ENCODE results near the gene HTR1A. TPM values are rescaled to one million over a fixed set of nuclear protein-coding genes. Genes with fewer than 3 reads are reported as not detected.

Gene HTR1A
- total RNA-seq, 1 donor from 2014 or later, result not detected

DNA sequence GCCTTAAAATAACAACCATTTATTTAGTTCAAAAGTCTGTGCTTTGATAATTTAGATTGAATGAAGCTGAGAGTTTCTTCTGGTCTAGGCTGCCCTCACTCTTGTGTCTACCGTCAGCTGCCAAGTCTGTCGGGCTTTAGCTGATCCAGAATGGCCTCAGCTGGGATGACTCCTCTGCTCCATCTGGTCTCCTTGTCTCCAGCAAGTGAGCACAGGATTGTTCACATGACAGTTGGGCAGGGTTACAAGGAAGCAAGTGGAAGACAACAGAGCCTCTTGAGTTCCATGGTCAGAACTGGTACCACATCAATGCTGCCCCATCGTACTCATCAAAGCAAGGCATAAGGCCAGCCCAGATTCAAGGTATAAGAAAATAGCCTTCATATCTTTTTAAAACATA, 9.0 kb downstream of the HTR1A start:
- intact Hi-C loops (cut with micrococcal nuclease), result no loop called here
- Mint-ChIP-seq H3K27ac (no peak overlapping the region), H3K27me3 (ENCODE audit: insufficient read depth) (no peaks in the 10 kb centered on the region), H3K4me1 (ENCODE audit: low read depth) (no peaks in the 10 kb centered on the region), H3K9me3 (no peaks in the 10 kb centered on the region), H3K36me3 (ENCODE audit: low read depth) (no peaks in the 10 kb centered on the region), H3K4me3 (no peak overlapping the region)
- no peak for DNase-seq (ENCODE audit: low spot score)

DNA sequence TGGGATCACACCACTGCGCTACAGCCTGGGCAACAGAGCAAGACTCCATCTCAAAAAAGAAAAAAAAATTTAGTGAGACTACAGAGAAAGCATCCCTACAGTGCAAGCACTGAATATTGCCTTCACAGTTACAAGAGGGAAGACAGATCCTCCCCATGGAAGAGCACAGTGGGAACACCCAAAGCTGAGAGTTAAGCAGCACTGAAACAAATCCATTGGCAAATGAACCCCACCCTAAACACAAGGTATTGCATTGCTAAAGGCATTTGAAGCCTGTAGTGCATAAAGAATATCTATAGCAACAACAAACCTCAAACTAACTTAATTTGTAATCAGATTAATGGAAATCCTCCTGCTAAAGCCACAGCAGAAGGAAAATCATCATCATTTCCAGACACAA, 27.1 kb downstream of the HTR1A start:
- no peak for DNase-seq (ENCODE audit: low spot score)
- H3K27ac Mint-ChIP-seq, result no peak overlapping the region
- H3K36me3 Mint-ChIP-seq (ENCODE audit: low read depth), result no peaks in the 10 kb centered on the region
- no peaks in the 10 kb centered on the region for H3K4me1 Mint-ChIP-seq (ENCODE audit: low read depth)
- intact Hi-C loops (cut with micrococcal nuclease), result no loop called here
- H3K27me3 Mint-ChIP-seq (ENCODE audit: insufficient read depth), result no peaks in the 10 kb centered on the region
- no peaks in the 10 kb centered on the region for H3K9me3 Mint-ChIP-seq
- no peak overlapping the region for H3K4me3 Mint-ChIP-seq

DNA sequence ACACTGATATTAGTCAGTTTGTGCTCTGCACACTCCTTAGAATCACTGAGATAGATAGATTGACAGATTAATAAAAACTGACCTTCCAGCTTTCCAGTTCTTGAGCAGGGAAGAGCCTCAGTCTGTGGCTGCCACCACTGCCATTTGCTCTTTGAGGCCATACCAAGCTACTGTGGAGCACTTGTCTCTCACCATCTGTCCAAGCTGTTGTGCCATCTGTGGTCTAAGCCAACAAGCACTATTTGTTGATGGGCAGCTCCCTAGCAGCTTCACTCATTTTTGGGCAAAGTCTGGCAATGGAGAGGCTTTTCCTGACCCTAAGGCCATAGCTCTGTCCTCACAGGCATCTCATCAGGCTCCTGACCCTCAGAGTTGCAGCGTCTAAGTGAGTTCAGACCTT, 30.4 kb downstream of the HTR1A start:
- H3K9me3 Mint-ChIP-seq, result no peaks in the 10 kb centered on the region
- no peak overlapping the region for H3K4me3 Mint-ChIP-seq
- intact Hi-C loops (cut with micrococcal nuclease), result no loop called here
- no peaks in the 10 kb centered on the region for H3K36me3 Mint-ChIP-seq (ENCODE audit: low read depth)
- no peak for DNase-seq (ENCODE audit: low spot score)
- H3K27ac Mint-ChIP-seq, result no peak overlapping the region
- H3K4me1 Mint-ChIP-seq (ENCODE audit: low read depth), result no peaks in the 10 kb centered on the region
- no peaks in the 10 kb centered on the region for H3K27me3 Mint-ChIP-seq (ENCODE audit: insufficient read depth)

DNA sequence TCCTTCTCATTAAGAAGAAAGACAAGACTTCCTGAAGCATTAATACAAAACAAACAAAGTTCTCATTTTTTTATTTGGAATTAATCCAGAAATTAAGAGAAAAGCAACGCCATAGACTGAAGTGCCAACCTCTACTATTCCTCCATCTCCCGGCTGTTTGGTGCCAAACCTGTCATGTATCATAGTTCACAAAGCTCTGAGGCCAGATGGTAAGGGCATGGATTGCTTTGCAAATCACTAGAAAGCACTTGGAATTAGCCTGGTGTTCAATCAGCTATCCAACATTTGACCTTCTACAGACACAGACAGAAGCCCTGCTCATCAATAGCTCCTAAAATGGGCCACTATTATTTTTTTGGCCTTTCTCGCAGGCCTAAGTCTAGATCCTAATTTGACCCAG, 33.8 kb downstream of the HTR1A start:
- intact Hi-C loops (cut with micrococcal nuclease), result no loop called here
- no peak for DNase-seq (ENCODE audit: low spot score)
- no peaks in the 10 kb centered on the region for H3K4me1 Mint-ChIP-seq (ENCODE audit: low read depth)
- H3K27me3 Mint-ChIP-seq (ENCODE audit: insufficient read depth), result no peaks in the 10 kb centered on the region
- H3K9me3 Mint-ChIP-seq, result no peaks in the 10 kb centered on the region
- no peak overlapping the region for H3K27ac Mint-ChIP-seq
- H3K4me3 Mint-ChIP-seq, result no peak overlapping the region
- no peaks in the 10 kb centered on the region for H3K36me3 Mint-ChIP-seq (ENCODE audit: low read depth)

DNA sequence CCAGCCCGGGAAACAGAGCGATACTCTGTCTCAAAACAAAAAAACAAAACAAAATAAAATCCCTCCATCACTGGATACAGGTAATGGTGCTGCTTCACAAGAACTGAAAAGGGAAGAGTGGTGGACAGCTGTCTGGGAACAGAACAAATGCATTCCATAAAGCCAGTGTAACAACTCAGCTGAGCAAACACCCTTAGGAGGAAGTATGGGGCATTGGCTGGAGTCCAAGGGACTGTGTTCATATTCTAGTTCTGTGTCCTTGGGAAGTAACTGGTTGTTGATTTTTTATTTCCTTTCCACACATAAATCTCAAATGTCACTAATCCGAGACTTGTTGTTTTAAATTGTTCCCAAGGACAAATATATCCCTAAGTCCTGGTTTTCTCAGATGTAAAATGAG, 38.3 kb downstream of the HTR1A start:
- H3K4me3 Mint-ChIP-seq, result no peak overlapping the region
- no peak for DNase-seq (ENCODE audit: low spot score)
- peaks cover 11% of the 10 kb centered on the region for H3K9me3 Mint-ChIP-seq
- no peaks in the 10 kb centered on the region for H3K36me3 Mint-ChIP-seq (ENCODE audit: low read depth)
- no peaks in the 10 kb centered on the region for H3K27me3 Mint-ChIP-seq (ENCODE audit: insufficient read depth)
- H3K4me1 Mint-ChIP-seq (ENCODE audit: low read depth), result no peaks in the 10 kb centered on the region
- intact Hi-C loops (cut with micrococcal nuclease), result no loop called here
- H3K27ac Mint-ChIP-seq, result no peak overlapping the region

DNA sequence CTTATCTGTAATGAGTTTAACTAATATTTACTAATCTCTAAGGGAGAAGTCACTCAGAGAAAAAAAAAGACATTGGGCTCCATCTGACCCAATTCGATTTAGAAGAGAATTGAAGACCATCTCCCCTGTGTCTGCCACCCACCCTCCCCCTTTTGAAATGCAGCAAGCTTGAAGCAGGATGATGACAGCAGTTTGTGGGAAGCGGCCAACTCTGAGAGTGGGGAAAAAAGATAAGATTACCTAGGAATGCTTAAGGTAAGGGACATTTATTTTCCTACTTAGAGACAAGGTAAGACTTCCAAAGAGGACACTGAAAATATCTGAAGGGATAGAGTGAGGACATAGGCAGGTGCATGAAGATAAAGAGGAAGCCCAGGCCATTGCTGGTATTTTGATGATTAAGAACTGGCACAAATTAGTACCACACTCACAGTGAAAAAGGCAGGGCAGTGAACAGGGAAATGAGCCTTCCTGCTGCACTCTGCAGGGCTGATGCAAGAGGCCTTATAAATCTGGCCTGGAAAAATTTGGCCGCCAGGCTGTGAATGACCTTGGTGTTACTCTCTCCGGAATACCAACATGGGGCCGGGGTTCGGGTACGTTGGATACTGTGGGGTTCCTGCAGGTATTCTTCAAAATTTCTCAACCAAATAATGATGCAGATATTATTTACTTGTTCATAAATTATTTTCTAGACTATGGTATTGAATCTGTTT, 42.3 kb downstream of the HTR1A start:
- Mint-ChIP-seq H3K36me3 (ENCODE audit: low read depth) (no peaks in the 10 kb centered on the region), H3K9me3 (peaks cover 11% of the 10 kb centered on the region), H3K4me1 (ENCODE audit: low read depth) (no peaks in the 10 kb centered on the region), H3K4me3 (no peak overlapping the region), H3K27ac (no peak overlapping the region), H3K27me3 (ENCODE audit: insufficient read depth) (no peaks in the 10 kb centered on the region)
- no peak for DNase-seq (ENCODE audit: low spot score)
- intact Hi-C loops (cut with micrococcal nuclease), result no loop called here

DNA sequence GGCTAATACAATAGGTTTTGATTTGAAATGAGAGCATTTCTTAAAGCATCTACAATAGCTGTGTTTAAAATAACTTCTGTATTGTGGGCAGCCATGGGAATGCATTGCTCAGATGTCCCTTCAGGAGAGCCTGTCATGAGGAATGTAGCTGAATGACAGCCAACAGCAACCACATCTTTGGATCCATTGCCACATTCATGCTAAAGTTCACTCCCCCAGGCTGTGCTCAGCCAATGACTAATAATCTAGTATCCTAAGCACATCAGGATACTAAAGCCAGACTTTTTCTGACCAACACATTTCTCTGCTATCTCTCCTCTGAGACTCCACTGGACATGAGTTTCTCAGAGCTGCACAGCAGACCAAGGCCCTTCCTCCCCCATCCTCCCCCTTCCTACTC, 45.5 kb downstream of the HTR1A start:
- H3K4me3 Mint-ChIP-seq, result no peak overlapping the region
- no peaks in the 10 kb centered on the region for H3K27me3 Mint-ChIP-seq (ENCODE audit: insufficient read depth)
- no peak overlapping the region for H3K27ac Mint-ChIP-seq
- peaks cover 15% of the 10 kb centered on the region for H3K9me3 Mint-ChIP-seq
- H3K4me1 Mint-ChIP-seq (ENCODE audit: low read depth), result no peaks in the 10 kb centered on the region
- intact Hi-C loops (cut with micrococcal nuclease), result no loop called here
- DNase-seq (ENCODE audit: low spot score), result no peak
- H3K36me3 Mint-ChIP-seq (ENCODE audit: low read depth), result no peaks in the 10 kb centered on the region

DNA sequence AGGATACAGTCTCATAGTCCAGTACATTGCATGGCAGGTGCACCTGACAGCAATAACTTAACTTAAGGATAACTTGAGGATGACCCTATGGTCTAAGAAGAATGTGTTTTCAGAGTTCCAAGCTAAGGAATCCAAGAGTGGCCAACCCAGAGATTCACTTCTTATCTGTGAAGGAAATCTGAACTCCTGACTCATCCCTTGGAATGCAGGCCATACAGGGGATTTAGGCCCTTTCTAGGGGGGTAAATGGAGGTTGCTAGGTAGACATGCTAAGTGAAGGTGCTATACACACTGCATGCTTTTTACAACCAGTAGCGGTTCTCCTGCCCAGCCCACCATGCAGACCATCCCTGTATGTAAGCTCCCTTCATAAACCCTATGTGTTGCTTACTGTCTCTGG, 50.4 kb downstream of the HTR1A start:
- no peaks in the 10 kb centered on the region for H3K4me1 Mint-ChIP-seq (ENCODE audit: low read depth)

More for the DNA sequence above, 50.4 kb downstream of the HTR1A start:
- DNase-seq (ENCODE audit: low spot score), result no peak
- Mint-ChIP-seq H3K4me3 (no peak overlapping the region), H3K27me3 (ENCODE audit: insufficient read depth) (no peaks in the 10 kb centered on the region), H3K27ac (no peak overlapping the region), H3K9me3 (peaks cover 14% of the 10 kb centered on the region), H3K36me3 (ENCODE audit: low read depth) (no peaks in the 10 kb centered on the region)
- intact Hi-C loops (cut with micrococcal nuclease), result no loop called here

Other genes with a start within 250 kb of the HTR1A start
- not detected in 2 replicates for gene RNF180, start 203.4 kb upstream of the HTR1A start, total RNA-seq